NCI-H2196 (cell line): ENCODE results near the gene CYFIP1.

Experiments
- DNase-seq: peaks from one replicate; lab custom pipeline; 2025; ENCODE audit not compliant: unreplicated experiment; lab: John Stamatoyannopoulos, UW

Gene CYFIP1

GRCh38 chr15:22950256-22950990 is 29.7 kb downstream of the CYFIP1 start:
- DNase-seq = no peak

GRCh38 chr15:22949074-22949547 is 31.1 kb downstream of the CYFIP1 start:
- DNase-seq = no peak

GRCh38 chr15:22948056-22948455 is 32.1 kb downstream of the CYFIP1 start:
- DNase-seq = no peak

GRCh38 chr15:22947101-22948000 is 32.8 kb downstream of the CYFIP1 start:
- DNase-seq = no peak

GRCh38 chr15:22945071-22945470 is 35.1 kb downstream of the CYFIP1 start:
- DNase-seq = no peak

- DNase-seq = peak; percentile 24
These were observed 35.5 kb downstream of the CYFIP1 start for GRCh38 chr15:22944651-22945050.

GRCh38 chr15:22942877-22943276 is 37.3 kb downstream of the CYFIP1 start:
- peak; percentile 2 for DNase-seq

- no peak for DNase-seq
These were observed 37.8 kb downstream of the CYFIP1 start for GRCh38 chr15:22942306-22942855.

- DNase-seq = no peak
These were observed 39.0 kb downstream of the CYFIP1 start for GRCh38 chr15:22941179-22941578.

- DNase-seq = no peak
These were observed 40.5 kb downstream of the CYFIP1 start for GRCh38 chr15:22939652-22940061.

- DNase-seq = no peak
These were observed 41.1 kb downstream of the CYFIP1 start for GRCh38 chr15:22939051-22939450.

- no peak for DNase-seq
These were observed 43.3 kb downstream of the CYFIP1 start for GRCh38 chr15:22936577-22937472.

GRCh38 chr15:22933641-22934061 is 46.5 kb downstream of the CYFIP1 start:
- no peak for DNase-seq

GRCh38 chr15:22931784-22932536 is 48.2 kb downstream of the CYFIP1 start:
- DNase-seq = no peak

- peak; percentile 61 for DNase-seq
These were observed 49.2 kb downstream of the CYFIP1 start for GRCh38 chr15:22930782-22931484.

GRCh38 chr15:22927761-22928160 is 52.4 kb downstream of the CYFIP1 start:
- no peak for DNase-seq

- DNase-seq = no peak
These were observed 54.3 kb downstream of the CYFIP1 start for GRCh38 chr15:22925875-22926274.

GRCh38 chr15:22922003-22922402 is 58.2 kb downstream of the CYFIP1 start:
- no peak for DNase-seq

- no peak for DNase-seq
These were observed 61.0 kb downstream of the CYFIP1 start for GRCh38 chr15:22919171-22919570.
